ENCODE measurements around the gene TMEM91. TPM values are rescaled to one million over a fixed set of nuclear protein-coding genes. Genes with fewer than 3 reads are reported as not detected.

Gene TMEM91
- total and polyA plus RNA-seq, 2 of the 4 experiments (the other 2 are of a cell fraction) = 1.4 to 4.8 TPM

GRCh38 chr19:41373993-41374392 lies 2.3 kb upstream of the TMEM91 start:
- H3K23ac ChIP-seq (ENCODE audit: low read depth, low read length) = no peak overlapping the region
- no TSS peak for BruUV-seq (replicated peaks)
- H3K14ac ChIP-seq (replicated peaks; ENCODE audit: low read depth, low read length) = no peak overlapping the region
- no peak overlapping the region for H3K27ac ChIP-seq (ENCODE audit: insufficient read depth, low read length)
- no peak overlapping the region for H2AK5ac ChIP-seq (ENCODE audit: low read depth, low read length)
- H4K5ac ChIP-seq (ENCODE audit: low read depth, low read length) = no peak overlapping the region
- H2AFZ ChIP-seq (replicated peaks; ENCODE audit: low read length, poor library complexity) = peak overlapping the region; percentile 39
- H2AK9ac ChIP-seq (replicated peaks; ENCODE audit: low read depth, low read length, poor library complexity) = no peak overlapping the region
- H2BK20ac ChIP-seq (ENCODE audit: low read depth, low read length) = no peak overlapping the region
- H3K56ac ChIP-seq (ENCODE audit: extremely low read depth, insufficient read depth, low read length) = no peak overlapping the region
- DNase-seq = peak; percentile 92
- H4K8ac ChIP-seq (ENCODE audit: low read depth in 2 of 2, low read length in 2 of 2) = no peak overlapping the region
- intact Hi-C loops (cut with micrococcal nuclease) (loop anchor here (1.0 kb wide), 1 partner anchor 23 kb away; the partner anchor contains the start of genes BCKDHA and EXOSC5), dilution Hi-C loops (cut with HindIII; ENCODE audit: low sequenced_read_pairs, unreplicated experiment) (no loop called here), in situ Hi-C loops (cut with MboI; ENCODE audit: low sequenced_read_pairs) (no loop called here)
- H2BK5ac ChIP-seq (ENCODE audit: low read depth, low read length, poor library complexity, severe bottlenecking) = no peak overlapping the region
- H3K36me3 ChIP-seq (ENCODE audit: control insufficient read depth, insufficient read depth, low read length) = no peaks in the 10 kb centered on the region; the same call in 1 of the 2 replicates
- H3K9me1 ChIP-seq (ENCODE audit: insufficient read depth, low read length) = peaks cover 6% of the 10 kb centered on the region
- H3K4me1 ChIP-seq (ENCODE audit: control insufficient read depth, insufficient read depth, low read length) = peaks cover 7% of the 10 kb centered on the region; the same call in 1 of the 2 replicates
- H3K9me3 ChIP-seq (ENCODE audit: control insufficient read depth, insufficient read depth, low read length) = no peaks in the 10 kb centered on the region
- H3K4ac ChIP-seq (ENCODE audit: low read depth, low read length) = no peak overlapping the region
- no peak overlapping the region for H3K9ac ChIP-seq (ENCODE audit: low read depth, low read length)
- H4K20me1 ChIP-seq (ENCODE audit: insufficient read depth, low read length) = peaks cover 3% of the 10 kb centered on the region; the same call in 1 of the 2 replicates
- TF ChIP-seq, protein P1, sequence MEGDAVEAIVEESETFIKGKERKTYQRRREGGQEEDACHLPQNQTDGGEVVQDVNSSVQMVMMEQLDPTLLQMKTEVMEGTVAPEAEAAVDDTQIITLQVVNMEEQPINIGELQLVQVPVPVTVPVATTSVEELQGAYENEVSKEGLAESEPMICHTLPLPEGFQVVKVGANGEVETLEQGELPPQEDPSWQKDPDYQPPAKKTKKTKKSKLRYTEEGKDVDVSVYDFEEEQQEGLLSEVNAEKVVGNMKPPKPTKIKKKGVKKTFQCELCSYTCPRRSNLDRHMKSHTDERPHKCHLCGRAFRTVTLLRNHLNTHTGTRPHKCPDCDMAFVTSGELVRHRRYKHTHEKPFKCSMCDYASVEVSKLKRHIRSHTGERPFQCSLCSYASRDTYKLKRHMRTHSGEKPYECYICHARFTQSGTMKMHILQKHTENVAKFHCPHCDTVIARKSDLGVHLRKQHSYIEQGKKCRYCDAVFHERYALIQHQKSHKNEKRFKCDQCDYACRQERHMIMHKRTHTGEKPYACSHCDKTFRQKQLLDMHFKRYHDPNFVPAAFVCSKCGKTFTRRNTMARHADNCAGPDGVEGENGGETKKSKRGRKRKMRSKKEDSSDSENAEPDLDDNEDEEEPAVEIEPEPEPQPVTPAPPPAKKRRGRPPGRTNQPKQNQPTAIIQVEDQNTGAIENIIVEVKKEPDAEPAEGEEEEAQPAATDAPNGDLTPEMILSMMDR (conservative IDR thresholded peaks at IDR 0.05; ENCODE audit: low read depth, low read length) = no peak
- TF ChIP-seq SMC3 (IDR thresholded peaks at IDR 0.05; ENCODE audit: low read depth, low read length) (no peak), RCOR1 (IDR thresholded peaks at IDR 0.05; ENCODE audit: insufficient replicate concordance, low read length) (peak; percentile 77), NFE2L2 (IDR thresholded peaks at IDR 0.05; ENCODE audit: low read depth, low read length) (no peak), RFX5 (IDR thresholded peaks at IDR 0.05; ENCODE audit: low read depth, low read length) (no peak), FOS (IDR thresholded peaks at IDR 0.05; ENCODE audit: low read depth, low read length) (no peak; the same call in 1 of the 2 replicates), RAD21 (IDR thresholded peaks at IDR 0.05; ENCODE audit: low read length) (no peak), MAZ (IDR thresholded peaks at IDR 0.05; ENCODE audit: borderline replicate concordance, low read depth, low read length) (peak; percentile 41; the same call in 1 of the 2 replicates), POLR2A (IDR thresholded peaks at IDR 0.05; ENCODE audit: low read depth, low read length) (no peak), BHLHE40 (IDR thresholded peaks at IDR 0.05; ENCODE audit: low read depth, low read length) (peak; percentile 31; the same call in 1 of the 2 replicates), CEBPB (IDR thresholded peaks at IDR 0.05; ENCODE audit: low read depth, low read length) (no peak), MAFK (IDR thresholded peaks at IDR 0.05; ENCODE audit: low read depth, low read length) (no peak), CHD1 (IDR thresholded peaks at IDR 0.05; ENCODE audit: low read depth, low read length) (no peak), MXI1 (IDR thresholded peaks at IDR 0.05; ENCODE audit: borderline replicate concordance, low read depth, low read length) (no peak)
- TF ChIP-seq, protein P2, sequence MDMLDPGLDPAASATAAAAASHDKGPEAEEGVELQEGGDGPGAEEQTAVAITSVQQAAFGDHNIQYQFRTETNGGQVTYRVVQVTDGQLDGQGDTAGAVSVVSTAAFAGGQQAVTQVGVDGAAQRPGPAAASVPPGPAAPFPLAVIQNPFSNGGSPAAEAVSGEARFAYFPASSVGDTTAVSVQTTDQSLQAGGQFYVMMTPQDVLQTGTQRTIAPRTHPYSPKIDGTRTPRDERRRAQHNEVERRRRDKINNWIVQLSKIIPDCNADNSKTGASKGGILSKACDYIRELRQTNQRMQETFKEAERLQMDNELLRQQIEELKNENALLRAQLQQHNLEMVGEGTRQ (IDR thresholded peaks at IDR 0.05; ENCODE audit: low read depth, low read length) = no peak
- TF ChIP-seq, protein P3, sequence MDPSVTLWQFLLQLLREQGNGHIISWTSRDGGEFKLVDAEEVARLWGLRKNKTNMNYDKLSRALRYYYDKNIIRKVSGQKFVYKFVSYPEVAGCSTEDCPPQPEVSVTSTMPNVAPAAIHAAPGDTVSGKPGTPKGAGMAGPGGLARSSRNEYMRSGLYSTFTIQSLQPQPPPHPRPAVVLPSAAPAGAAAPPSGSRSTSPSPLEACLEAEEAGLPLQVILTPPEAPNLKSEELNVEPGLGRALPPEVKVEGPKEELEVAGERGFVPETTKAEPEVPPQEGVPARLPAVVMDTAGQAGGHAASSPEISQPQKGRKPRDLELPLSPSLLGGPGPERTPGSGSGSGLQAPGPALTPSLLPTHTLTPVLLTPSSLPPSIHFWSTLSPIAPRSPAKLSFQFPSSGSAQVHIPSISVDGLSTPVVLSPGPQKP (IDR thresholded peaks at IDR 0.05; ENCODE audit: borderline replicate concordance, low read depth, low read length) = no peak
- CTCF ChIA-PET = no interaction called here
- no peak overlapping the region for H2BK15ac ChIP-seq (ENCODE audit: low read depth, low read length)
- 17% methylated on average over 4 of the region's 12 CpGs; no CpG with 5 or more reads in 1 of the 2 experiments for WGBS, 2 experiments (ENCODE audit: extremely low coverage in 2 of 2, insufficient read length in 1 of 2)
- no peak overlapping the region for H4K91ac ChIP-seq (ENCODE audit: insufficient read depth, low read depth, low read length)
- no peaks in the 10 kb centered on the region for H3K27me3 ChIP-seq (ENCODE audit: control insufficient read depth, insufficient read depth, low read length)
- H2BK120ac ChIP-seq (ENCODE audit: low read depth, low read length) = no peak overlapping the region
- POLR2A ChIA-PET (ENCODE audit: unreplicated experiment) = no interaction called here
- H3K4me3 ChIP-seq (ENCODE audit: insufficient read depth, low read depth, low read length) = no peak overlapping the region
- no peak overlapping the region for H3K4me2 ChIP-seq (ENCODE audit: low read depth, low read length)
- peaks cover 4 to 30% of the 10 kb centered on the region in 2 experiments; a peak in 3 of 4 replicates for H3K79me1 ChIP-seq (ENCODE audit: low read depth in 1 of 2, low read length in 2 of 2)
- H3K18ac ChIP-seq (ENCODE audit: low read depth, low read length) = no peak overlapping the region
- peak; percentile 70 for ATAC-seq (ENCODE audit: low read depth)
